BLaER1 treated with 17β-estradiol and CSF1 and Interleukin-3, amounts not matched to agents 10 nM and 100 nM (cell line): ENCODE measurements around the gene RHOT1.
"Not testable (repeated sequence)": the region's sequence is repeated elsewhere in the genome, so short reads cannot be mapped to it uniquely, and the experiment has no call there.

ENCODE experiments used
- H3K27ac ChIP-seq, 11 experiments: shearing (Covaris generic); formaldehyde crosslinking; 2 replicates each; pipeline ENCODE4 v1.8.1; 2022
- H3K27me3 ChIP-seq, 11 experiments: shearing (Covaris generic); formaldehyde crosslinking; 2 replicates each; pipeline ENCODE4 v1.8.1; 2022
- H3K36me3 ChIP-seq, 11 experiments: shearing (Covaris generic); formaldehyde crosslinking; 2 replicates each; pipeline ENCODE4 v1.8.1; 2022
- H3K4me1 ChIP-seq, 10 experiments: shearing (Covaris generic); formaldehyde crosslinking; 2 replicates each; pipeline ENCODE4 v1.8.1; 2022
- H3K4me2 ChIP-seq, 11 experiments: shearing (Covaris generic); formaldehyde crosslinking; 2 replicates each; pipeline ENCODE4 v1.8.1; 2022
- H3K4me3 ChIP-seq, 10 experiments: shearing (Covaris generic); formaldehyde crosslinking; 2 replicates each; pipeline ENCODE4 v1.8.1; 2022
- H3K9ac ChIP-seq, 11 experiments: shearing (Covaris generic); formaldehyde crosslinking; 2 replicates each; pipeline ENCODE4 v1.8.1; 2022
- H3K9me3 ChIP-seq, 11 experiments: shearing (Covaris generic); formaldehyde crosslinking; replicated peaks in 1 of 11; 2 replicates each; pipeline ENCODE4 v1.8.1; 2022
- H4K20me1 ChIP-seq, 11 experiments: shearing (Covaris generic); formaldehyde crosslinking; 2 replicates each; pipeline ENCODE4 v1.8.1; 2022
- Cebpa-rat ChIP-seq, 11 experiments: shearing (Covaris generic); IDR thresholded peaks; 2 replicates each; pipeline ENCODE4 v1.8.1; 2022

RHOT1 gene

GRCh38 chr17:32256701-32257019 lies 114.4 kb downstream of the RHOT1 start:
- H3K4me2 ChIP-seq = peak overlapping the region in 10 of 11 experiments; percentile 38 to 79 (median 70); a peak in 20 of 22 replicates
- H3K9ac ChIP-seq = no peak overlapping the region
- no peak for TF ChIP-seq Cebpa-rat (IDR thresholded peaks at IDR 0.05)
- no peaks in the 10 kb centered on the region for H3K36me3 ChIP-seq
- no peak overlapping the region for H3K27ac ChIP-seq
- H3K4me3 ChIP-seq = no peak overlapping the region
- peaks cover 0 to 24% (median 12%) of the 10 kb centered on the region in 10 experiments; a peak in 16 of 20 replicates for H3K4me1 ChIP-seq
- H4K20me1 ChIP-seq = peaks cover 0 to under 1% (median 0%) of the 10 kb centered on the region in 11 experiments; a peak in 1 of 22 replicates
- no peaks in the 10 kb centered on the region for H3K9me3 ChIP-seq
- H3K27me3 ChIP-seq = peaks cover 1 to 19% (median 8%) of the 10 kb centered on the region in 11 experiments; a peak in 14 of 22 replicates

GRCh38 chr17:32258383-32259140 lies 116.3 kb downstream of the RHOT1 start:
- H3K36me3 ChIP-seq = no peaks in the 10 kb centered on the region
- no peak overlapping the region for H3K9ac ChIP-seq
- H3K27me3 ChIP-seq = peaks cover 20 to 38% (median 27%) of the 10 kb centered on the region in 11 experiments
- peaks cover 0 to 24% (median 12%) of the 10 kb centered on the region in 10 experiments; a peak in 16 of 20 replicates for H3K4me1 ChIP-seq
- TF ChIP-seq Cebpa-rat (IDR thresholded peaks at IDR 0.05) = no peak
- peaks cover 0 to 12% (median 0%) of the 10 kb centered on the region in 11 experiments; a peak in 3 of 22 replicates for H4K20me1 ChIP-seq
- no peaks in the 10 kb centered on the region for H3K9me3 ChIP-seq
- H3K4me3 ChIP-seq = no peak overlapping the region
- no peak overlapping the region for H3K27ac ChIP-seq
- H3K4me2 ChIP-seq = peak overlapping the region in 3 of 11 experiments; percentile 9 to 22 (median 14); a peak in 7 of 22 replicates

DNA sequence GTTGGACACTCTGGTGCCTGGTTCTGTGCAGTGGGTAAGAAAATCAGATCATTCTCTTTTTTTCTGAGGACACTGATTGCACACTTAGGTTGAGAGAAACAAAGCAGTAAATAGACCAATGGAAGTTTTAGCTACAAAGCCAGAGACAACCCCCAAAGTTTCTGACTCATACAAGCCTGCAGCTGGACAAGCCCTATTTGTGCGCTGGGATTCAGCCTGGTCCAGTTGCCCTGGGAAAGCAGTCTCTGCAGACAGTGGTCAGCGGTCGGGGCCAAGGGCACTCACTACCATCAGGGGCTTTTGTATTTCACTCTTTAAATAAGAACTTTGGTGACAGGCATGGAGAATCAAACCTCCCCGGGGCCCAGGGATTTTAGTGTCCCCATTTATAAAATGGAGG lies 117.3 kb downstream of the RHOT1 start:
- H3K9me3 ChIP-seq = no peaks in the 10 kb centered on the region
- H4K20me1 ChIP-seq = peaks cover 0 to 12% (median 0%) of the 10 kb centered on the region in 11 experiments; a peak in 4 of 22 replicates
- no peak for TF ChIP-seq Cebpa-rat (IDR thresholded peaks at IDR 0.05)
- peaks cover 30 to 48% (median 38%) of the 10 kb centered on the region in 11 experiments for H3K27me3 ChIP-seq
- no peak overlapping the region for H3K4me2 ChIP-seq
- peaks cover 1 to 24% (median 14%) of the 10 kb centered on the region in 10 experiments for H3K4me1 ChIP-seq
- no peaks in the 10 kb centered on the region for H3K36me3 ChIP-seq
- no peak overlapping the region for H3K4me3 ChIP-seq
- no peak overlapping the region for H3K9ac ChIP-seq
- H3K27ac ChIP-seq = no peak overlapping the region

GRCh38 chr17:32261417-32261736 lies 119.1 kb downstream of the RHOT1 start:
- Histone ChIP-seq H4K20me1 (peaks cover 0 to 22% (median 5%) of the 10 kb centered on the region in 11 experiments; a peak in 15 of 22 replicates), H3K4me1 (peaks cover 10 to 32% (median 26%) of the 10 kb centered on the region in 10 experiments), H3K9me3 (no peaks in the 10 kb centered on the region), H3K9ac (no peak overlapping the region), H3K4me2 (no peak overlapping the region), H3K36me3 (no peaks in the 10 kb centered on the region), H3K4me3 (no peak overlapping the region), H3K27ac (no peak overlapping the region), H3K27me3 (peaks cover 48 to 66% (median 56%) of the 10 kb centered on the region in 11 experiments)
- no peak for TF ChIP-seq Cebpa-rat (IDR thresholded peaks at IDR 0.05)

GRCh38 chr17:32261936-32262510 lies 119.7 kb downstream of the RHOT1 start:
- peaks cover 54 to 72% (median 62%) of the 10 kb centered on the region in 11 experiments for H3K27me3 ChIP-seq
- no peak overlapping the region for H3K27ac ChIP-seq
- peaks cover 0 to 28% (median 11%) of the 10 kb centered on the region in 11 experiments; a peak in 16 of 22 replicates for H4K20me1 ChIP-seq
- H3K9ac ChIP-seq = no peak overlapping the region
- TF ChIP-seq Cebpa-rat (IDR thresholded peaks at IDR 0.05) = no peak
- no peak overlapping the region for H3K4me3 ChIP-seq
- H3K36me3 ChIP-seq = no peaks in the 10 kb centered on the region
- H3K4me1 ChIP-seq = peaks cover 14 to 32% (median 26%) of the 10 kb centered on the region in 10 experiments
- no peaks in the 10 kb centered on the region for H3K9me3 ChIP-seq
- no peak overlapping the region for H3K4me2 ChIP-seq

DNA sequence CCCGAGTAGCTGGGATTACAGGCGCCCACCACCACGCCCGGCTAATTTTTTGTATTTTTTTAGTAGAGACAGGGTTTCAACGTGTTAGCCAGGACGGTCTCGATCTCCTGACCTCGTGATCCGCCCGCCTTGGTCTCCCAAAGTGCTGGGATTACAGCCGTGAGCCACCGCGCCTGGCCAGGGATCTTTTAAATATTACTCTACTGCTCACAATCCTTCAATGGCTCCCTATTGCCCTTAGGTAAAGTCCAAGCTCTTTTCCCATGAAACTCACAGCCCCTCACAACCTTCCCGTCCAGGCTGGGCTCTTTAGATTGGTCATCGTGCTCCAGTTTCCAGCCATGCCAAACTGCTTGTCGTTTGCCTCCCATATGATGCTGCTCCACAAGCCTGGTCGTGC lies 121.2 kb downstream of the RHOT1 start:
- Histone ChIP-seq H3K4me1 (peaks cover 20 to 35% (median 31%) of the 10 kb centered on the region in 10 experiments), H4K20me1 (peaks cover 0 to 39% (median 19%) of the 10 kb centered on the region in 11 experiments; a peak in 16 of 22 replicates), H3K27me3 (peaks cover 69 to 81% (median 74%) of the 10 kb centered on the region in 11 experiments)
- not testable (repeated sequence) for H3K9ac ChIP-seq, H3K4me2 ChIP-seq, H3K4me3 ChIP-seq, H3K27ac ChIP-seq, H3K9me3 ChIP-seq, H3K36me3 ChIP-seq

GRCh38 chr17:32264140-32264799 lies 122.0 kb downstream of the RHOT1 start:
- H3K27me3 ChIP-seq = peaks cover 75 to 85% (median 80%) of the 10 kb centered on the region in 11 experiments
- H4K20me1 ChIP-seq = peaks cover 0 to 39% (median 22%) of the 10 kb centered on the region in 11 experiments; a peak in 16 of 22 replicates
- no peaks in the 10 kb centered on the region for H3K9me3 ChIP-seq
- no peak overlapping the region for H3K27ac ChIP-seq
- TF ChIP-seq Cebpa-rat (IDR thresholded peaks at IDR 0.05) = no peak
- H3K4me1 ChIP-seq = peaks cover 20 to 35% (median 27%) of the 10 kb centered on the region in 10 experiments
- H3K4me3 ChIP-seq = no peak overlapping the region
- H3K9ac ChIP-seq = no peak overlapping the region
- H3K4me2 ChIP-seq = peak overlapping the region in 6 of 11 experiments; percentile 94 to 100 (median 100); a peak in 10 of 22 replicates
- H3K36me3 ChIP-seq = no peaks in the 10 kb centered on the region

DNA sequence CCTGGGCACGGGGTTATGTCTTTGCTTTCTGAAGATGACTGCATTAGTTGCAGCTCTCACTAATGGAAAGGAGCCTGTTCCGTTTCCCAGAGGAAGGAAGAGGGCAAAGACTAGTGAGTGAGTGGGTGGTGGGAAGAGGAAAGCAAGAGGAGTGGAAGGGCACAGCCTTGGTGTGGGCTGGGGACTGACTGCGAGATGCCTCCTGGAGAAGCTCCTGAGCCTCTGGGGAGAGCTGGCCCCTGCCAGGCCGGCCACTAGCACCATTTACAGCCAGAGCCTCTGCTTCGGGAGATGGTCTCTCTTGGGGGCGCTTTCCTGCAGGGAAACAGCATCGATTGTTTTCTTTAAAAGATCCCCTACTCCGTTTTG lies 122.5 kb downstream of the RHOT1 start:
- no peaks in the 10 kb centered on the region for H3K36me3 ChIP-seq
- no peaks in the 10 kb centered on the region for H3K9me3 ChIP-seq
- peaks cover 81 to 90% (median 85%) of the 10 kb centered on the region in 11 experiments for H3K27me3 ChIP-seq
- no peak for TF ChIP-seq Cebpa-rat (IDR thresholded peaks at IDR 0.05)
- H3K4me2 ChIP-seq = peak overlapping the region in 9 of 11 experiments; percentile 23 to 100 (median 100); a peak in 14 of 22 replicates
- peak overlapping the region in 3 of 10 experiments; percentile 66 to 80 (median 71); a peak in 3 of 20 replicates for H3K4me3 ChIP-seq
- peaks cover 0 to 40% (median 22%) of the 10 kb centered on the region in 11 experiments; a peak in 16 of 22 replicates for H4K20me1 ChIP-seq
- H3K27ac ChIP-seq = no peak overlapping the region
- peaks cover 20 to 35% (median 27%) of the 10 kb centered on the region in 10 experiments for H3K4me1 ChIP-seq
- H3K9ac ChIP-seq = no peak overlapping the region; a peak in 1 of 22 replicates
